NCI-H1436 treated with DMSO at 0.1 percent for 48 hours (cell line): Measurements from ENCODE around the gene SPCS2.
A peak's percentile ranks its signal among the peaks of the same experiment; 100 is the strongest.
"Not testable (repeated sequence)": the region's sequence is repeated elsewhere in the genome, so short reads cannot be mapped to it uniquely, and the experiment has no call there.

ENCODE experiments used
- DNase-seq: peaks from one replicate; lab custom pipeline; 2025; lab: John Stamatoyannopoulos, UW

The SPCS2 gene

GRCh38 chr11:74950374-74950969 lies 1.4 kb downstream of the SPCS2 start:
- DNase-seq = no peak

GRCh38 chr11:74951226-74951625 lies 2.2 kb downstream of the SPCS2 start:
- no peak for DNase-seq

DNA sequence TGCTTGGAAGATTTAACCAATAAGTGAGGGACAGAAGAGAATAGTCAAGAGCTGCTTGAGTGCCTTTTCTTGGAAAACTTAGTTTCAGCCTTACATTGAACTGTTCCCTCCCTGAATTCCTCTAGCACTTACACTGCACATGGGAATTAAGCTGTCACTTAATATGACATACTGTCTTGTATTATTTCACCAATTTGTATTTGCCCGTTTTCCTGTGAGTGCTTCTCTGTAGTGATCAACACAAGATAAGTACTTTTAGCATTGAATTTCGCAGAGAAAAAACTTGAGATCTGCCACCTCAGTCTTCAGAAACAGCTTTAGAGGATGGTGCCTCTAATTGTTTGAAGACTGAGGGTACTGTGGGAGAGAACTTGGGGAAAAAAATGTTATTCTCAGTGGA lies 3.7 kb downstream of the SPCS2 start:
- no peak for DNase-seq

- DNase-seq = no peak
These were observed 4.4 kb downstream of the SPCS2 start for GRCh38 chr11:74953451-74953850.

- no peak for DNase-seq
These were observed 5.1 kb downstream of the SPCS2 start for GRCh38 chr11:74954199-74954598.

DNA sequence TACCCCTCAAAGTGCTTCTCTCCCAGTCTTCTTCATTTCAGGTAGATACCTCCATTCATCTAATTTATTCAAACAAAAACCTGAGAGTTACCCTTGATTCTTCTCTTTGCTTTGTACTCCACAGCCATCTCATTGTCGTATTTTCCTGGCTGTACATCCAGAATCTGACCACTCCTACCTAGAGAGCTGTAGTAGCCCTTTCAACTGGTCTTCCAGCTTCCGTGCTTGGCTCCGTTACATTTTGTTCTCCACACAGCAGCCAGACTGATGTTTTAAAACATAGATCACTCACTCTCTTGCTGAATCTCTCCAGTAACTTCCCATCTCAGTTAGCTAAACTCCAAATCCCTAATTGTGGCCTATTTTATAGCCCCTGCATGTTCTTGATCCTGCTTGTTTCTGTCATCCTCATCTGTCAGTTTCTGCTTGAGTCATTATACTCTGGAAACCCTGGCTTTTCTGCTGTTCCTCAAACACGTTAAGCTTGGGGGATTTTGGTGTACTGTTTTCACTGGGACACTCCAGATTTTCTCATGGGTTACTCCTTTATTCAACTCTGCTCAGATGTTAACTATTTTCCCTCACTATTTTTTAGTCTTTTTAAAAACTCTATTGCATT lies 7.4 kb downstream of the SPCS2 start:
- DNase-seq = no peak

GRCh38 chr11:74957937-74958629 lies 9.0 kb downstream of the SPCS2 start:
- no peak for DNase-seq

GRCh38 chr11:74960128-74960527 lies 11.1 kb downstream of the SPCS2 start:
- DNase-seq = not testable (repeated sequence)

GRCh38 chr11:74966651-74967050 lies 17.6 kb downstream of the SPCS2 start:
- no peak for DNase-seq

DNA sequence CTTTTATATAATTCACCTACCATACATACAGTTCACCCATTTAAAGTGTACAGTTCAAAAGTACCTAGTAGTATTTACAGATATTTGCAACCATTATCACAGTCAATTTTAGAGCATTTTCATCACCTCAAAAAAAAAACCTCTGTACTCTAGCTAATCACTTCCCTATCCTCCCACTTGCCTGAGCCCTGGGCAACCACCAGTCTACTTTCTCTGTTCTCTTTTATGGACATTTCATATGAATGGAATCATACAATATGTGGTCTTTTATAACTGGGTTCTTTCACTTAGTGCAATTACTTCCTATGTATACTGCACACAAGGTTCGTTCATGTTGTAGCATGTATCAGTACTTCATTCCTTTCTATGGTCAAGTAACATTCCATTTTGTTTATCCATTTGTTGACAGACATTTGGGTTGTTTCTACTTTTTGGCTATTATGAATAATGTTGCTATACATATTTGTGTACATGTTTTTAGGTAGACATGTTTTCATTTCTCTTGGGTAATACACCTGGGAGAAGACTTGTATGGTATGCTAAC lies 21.9 kb downstream of the SPCS2 start:
- no peak for DNase-seq

GRCh38 chr11:74971424-74971823 lies 22.4 kb downstream of the SPCS2 start:
- DNase-seq = no peak

DNA sequence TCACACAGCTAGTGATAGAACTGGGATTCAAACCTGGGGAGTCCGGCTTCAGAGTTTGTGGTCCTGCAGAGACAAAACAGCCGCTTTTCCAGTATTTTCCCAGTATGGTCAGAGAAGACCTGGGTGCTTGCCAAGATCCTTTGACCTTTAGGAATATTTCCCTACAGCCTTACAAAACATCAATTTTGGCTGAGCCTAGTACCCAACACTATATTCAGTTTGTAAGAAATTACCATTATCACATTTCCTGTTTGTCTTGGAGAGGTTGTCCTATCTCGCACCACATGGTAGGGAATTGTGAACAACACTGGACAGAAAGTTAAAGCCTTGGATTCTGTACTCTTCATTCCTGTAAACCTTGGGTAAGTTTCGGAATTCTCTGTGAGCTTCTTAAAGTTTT lies 29.0 kb downstream of the SPCS2 start:
- DNase-seq = no peak

GRCh38 chr11:74980634-74981033 lies 31.6 kb downstream of the SPCS2 start:
- no peak for DNase-seq

- DNase-seq = no peak
These were observed 32.8 kb downstream of the SPCS2 start for GRCh38 chr11:74981888-74982287.

DNA sequence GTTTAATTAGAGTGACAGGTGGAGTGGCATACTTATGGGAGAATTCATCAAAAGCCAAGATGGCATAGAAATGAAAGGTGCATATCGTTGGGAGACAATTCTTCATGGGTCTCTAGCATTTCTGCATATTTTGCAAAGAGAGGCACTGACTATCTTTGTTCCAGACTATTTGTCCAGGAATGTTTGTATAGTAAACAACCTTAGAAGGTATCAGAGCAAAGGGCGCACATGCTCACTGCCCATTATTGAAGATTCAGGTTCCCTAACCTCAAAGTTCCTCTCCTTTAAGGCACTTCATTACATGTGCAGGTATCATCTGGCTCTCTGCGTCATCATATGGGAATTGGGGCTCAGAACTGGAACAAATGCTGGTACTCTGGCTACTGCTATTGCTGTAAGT lies 35.0 kb downstream of the SPCS2 start:
- DNase-seq = no peak

DNA sequence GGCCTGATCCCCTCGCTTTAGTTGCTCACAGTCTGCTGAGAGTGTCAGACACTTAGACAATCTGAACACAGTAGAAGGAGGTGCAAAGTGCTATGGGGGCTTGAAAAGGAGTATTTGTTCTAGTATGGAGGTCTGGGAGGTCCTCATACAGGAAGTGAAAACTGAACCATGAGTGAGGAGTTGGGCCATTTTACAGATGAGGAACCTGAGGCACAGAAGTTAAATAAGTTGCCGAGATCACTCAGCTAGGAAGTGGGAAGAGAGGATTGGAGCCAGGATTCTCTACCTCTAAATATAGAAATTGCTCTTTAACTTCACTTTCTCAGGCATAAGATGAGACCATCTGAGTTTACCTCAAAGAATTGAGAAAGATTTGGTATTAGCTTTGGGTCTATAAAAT lies 35.7 kb downstream of the SPCS2 start:
- no peak for DNase-seq

- peak; percentile 18 for DNase-seq
These were observed 39.6 kb downstream of the SPCS2 start, which contains the start of gene NEU3 for GRCh38 chr11:74988541-74989259. Gene NEU3, plus strand, starts transcription at chr11:74988933. Its CDS starts 128 bp downstream, at chr11:74989061.

DNA sequence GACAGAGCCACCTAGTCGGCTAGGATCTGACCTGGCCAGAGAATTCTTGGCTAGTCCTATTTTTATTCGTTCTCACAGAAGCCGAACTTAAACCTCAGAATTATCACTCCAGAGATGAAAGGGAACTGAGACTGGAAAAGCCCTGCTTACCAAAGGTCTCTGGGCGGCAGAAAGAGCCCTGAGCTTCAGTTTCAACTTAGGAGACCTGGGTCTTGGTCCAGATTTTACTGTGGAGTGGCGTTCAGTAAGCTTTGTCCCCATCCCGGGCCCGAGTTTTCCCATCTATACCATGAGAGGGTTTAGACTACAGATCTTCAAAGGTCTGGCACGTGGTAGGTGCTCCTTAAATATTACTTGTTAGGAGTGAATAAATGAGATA lies 40.2 kb downstream of the SPCS2 start:
- no peak for DNase-seq

DNA sequence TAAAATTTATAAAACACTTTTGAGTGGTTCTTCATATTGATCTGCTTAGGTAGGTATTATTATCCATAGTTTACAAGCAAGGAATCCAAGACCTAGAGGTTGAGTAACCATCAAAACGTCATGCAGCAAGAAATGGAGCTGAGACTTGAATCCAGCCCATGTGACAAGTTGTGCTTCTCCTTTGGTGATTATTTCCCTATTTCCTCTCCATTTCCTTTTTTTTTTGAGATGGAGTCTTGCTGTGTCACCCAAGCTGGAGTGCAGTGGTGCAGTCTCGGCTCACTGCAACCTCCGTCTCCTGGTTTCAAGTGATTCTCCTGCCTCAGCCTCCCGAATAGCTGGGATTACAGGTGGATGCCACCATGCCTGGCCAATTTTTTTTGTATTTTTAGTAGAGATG lies 41.1 kb downstream of the SPCS2 start:
- not testable (repeated sequence) for DNase-seq

DNA sequence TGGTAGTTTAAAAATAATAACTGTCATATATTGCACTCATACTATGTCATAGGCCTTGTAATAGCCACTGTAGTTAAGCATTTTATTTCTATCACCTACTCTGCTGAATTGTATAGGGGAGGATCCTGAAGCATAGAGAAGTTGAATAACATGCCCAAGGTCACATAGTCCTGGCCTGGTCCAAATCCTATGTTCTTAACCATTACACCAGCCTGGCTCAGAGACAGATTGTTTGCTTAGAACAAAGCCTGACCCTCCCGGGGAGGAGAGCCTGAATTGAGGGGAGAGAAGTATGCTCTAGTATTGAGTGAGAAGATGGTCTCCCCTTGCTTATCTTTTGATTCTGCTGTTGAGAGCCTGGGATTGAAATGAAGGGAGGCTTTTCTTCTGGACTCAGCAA lies 41.9 kb downstream of the SPCS2 start:
- no peak for DNase-seq

GRCh38 chr11:74992852-74993251 lies 43.8 kb downstream of the SPCS2 start:
- no peak for DNase-seq

GRCh38 chr11:75000975-75001354 lies 51.9 kb downstream of the SPCS2 start:
- DNase-seq = no peak

GRCh38 chr11:75001686-75002085 lies 52.6 kb downstream of the SPCS2 start:
- no peak for DNase-seq
